ENCODE results near the gene BNIP5. TPM values are rescaled to one million over a fixed set of nuclear protein-coding genes. Genes with fewer than 3 reads are reported as not detected.

The BNIP5 gene
- total and polyA plus RNA-seq, 2 of the 13 experiments (the other 11 are each of a cell fraction or from before 2014, with no cell fraction given) = not detected

DNA sequence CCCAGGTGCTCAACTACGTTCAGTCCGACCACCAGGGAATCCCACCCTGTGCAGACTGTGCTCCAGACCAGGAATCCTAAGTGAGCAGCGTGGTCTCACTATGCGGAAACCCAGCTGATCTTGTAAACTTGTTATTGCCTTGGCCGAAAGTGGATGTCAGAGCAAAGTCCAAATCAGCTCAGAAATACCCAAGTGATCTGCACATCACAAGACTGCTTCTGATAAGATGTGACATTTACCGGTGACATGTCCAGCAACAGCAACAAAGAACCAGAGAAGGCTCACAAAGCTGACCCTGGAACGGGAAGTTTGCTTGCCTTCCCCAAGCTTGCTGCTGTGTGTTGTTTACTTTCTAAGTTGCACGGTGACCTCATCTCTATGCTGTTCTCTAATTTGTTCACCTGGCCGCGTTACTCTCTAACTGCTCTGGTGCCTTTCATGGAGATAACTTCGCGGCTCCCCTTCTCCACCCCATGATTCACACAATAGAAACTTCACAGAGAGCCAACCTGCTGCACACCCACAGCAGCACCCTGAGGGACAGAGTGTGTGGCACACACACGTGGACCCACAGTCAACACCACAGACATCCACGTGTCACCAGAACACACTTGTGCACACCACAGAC is 1.7 kb downstream of the BNIP5 start (continued):
- TF ChIP-seq ZNF383 (CRISPR knock-in tag; IDR thresholded peaks at IDR 0.05; ENCODE audit: borderline replicate concordance) = no peak
- no peak for TF ChIP-seq ZNF432 (CRISPR knock-in tag; IDR thresholded peaks at IDR 0.05; ENCODE audit: borderline replicate concordance)
- TF ChIP-seq, protein P1, sequence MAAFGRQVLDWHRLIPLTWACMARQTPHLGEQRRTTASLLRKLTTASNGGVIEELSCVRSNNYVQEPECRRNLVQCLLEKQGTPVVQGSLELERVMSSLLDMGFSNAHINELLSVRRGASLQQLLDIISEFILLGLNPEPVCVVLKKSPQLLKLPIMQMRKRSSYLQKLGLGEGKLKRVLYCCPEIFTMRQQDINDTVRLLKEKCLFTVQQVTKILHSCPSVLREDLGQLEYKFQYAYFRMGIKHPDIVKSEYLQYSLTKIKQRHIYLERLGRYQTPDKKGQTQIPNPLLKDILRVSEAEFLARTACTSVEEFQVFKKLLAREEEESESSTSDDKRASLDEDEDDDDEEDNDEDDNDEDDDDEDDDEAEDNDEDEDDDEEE (CRISPR knock-in tag; IDR thresholded peaks at IDR 0.05) = no peak
- peak; percentile 30; the same call in 1 of the 2 replicates for TF ChIP-seq ZNF142 (CRISPR knock-in tag; IDR thresholded peaks at IDR 0.05)
- TF ChIP-seq, protein P2, sequence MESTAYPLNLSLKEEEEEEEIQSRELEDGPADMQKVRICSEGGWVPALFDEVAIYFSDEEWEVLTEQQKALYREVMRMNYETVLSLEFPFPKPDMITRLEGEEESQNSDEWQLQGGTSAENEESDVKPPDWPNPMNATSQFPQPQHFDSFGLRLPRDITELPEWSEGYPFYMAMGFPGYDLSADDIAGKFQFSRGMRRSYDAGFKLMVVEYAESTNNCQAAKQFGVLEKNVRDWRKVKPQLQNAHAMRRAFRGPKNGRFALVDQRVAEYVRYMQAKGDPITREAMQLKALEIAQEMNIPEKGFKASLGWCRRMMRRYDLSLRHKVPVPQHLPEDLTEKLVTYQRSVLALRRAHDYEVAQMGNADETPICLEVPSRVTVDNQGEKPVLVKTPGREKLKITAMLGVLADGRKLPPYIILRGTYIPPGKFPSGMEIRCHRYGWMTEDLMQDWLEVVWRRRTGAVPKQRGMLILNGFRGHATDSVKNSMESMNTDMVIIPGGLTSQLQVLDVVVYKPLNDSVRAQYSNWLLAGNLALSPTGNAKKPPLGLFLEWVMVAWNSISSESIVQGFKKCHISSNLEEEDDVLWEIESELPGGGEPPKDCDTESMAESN (CRISPR knock-in tag; conservative IDR thresholded peaks at IDR 0.05) = no peak
- no peak for TF ChIP-seq POLR2AphosphoS5 (IDR thresholded peaks at IDR 0.05; ENCODE audit: low read depth, low read length)
- TF ChIP-seq ZNF460 (CRISPR knock-in tag; IDR thresholded peaks at IDR 0.05; ENCODE audit: borderline replicate concordance) = no peak
- TF ChIP-seq, protein P3, sequence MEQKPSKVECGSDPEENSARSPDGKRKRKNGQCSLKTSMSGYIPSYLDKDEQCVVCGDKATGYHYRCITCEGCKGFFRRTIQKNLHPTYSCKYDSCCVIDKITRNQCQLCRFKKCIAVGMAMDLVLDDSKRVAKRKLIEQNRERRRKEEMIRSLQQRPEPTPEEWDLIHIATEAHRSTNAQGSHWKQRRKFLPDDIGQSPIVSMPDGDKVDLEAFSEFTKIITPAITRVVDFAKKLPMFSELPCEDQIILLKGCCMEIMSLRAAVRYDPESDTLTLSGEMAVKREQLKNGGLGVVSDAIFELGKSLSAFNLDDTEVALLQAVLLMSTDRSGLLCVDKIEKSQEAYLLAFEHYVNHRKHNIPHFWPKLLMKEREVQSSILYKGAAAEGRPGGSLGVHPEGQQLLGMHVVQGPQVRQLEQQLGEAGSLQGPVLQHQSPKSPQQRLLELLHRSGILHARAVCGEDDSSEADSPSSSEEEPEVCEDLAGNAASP (CRISPR knock-in tag; IDR thresholded peaks at IDR 0.05; ENCODE audit: borderline replicate concordance) = peak; percentile 39; the same call in 1 of the 2 replicates
- TF ChIP-seq ZNF788 (CRISPR knock-in tag; IDR thresholded peaks at IDR 0.05; ENCODE audit: borderline replicate concordance) = no peak; the same call in 1 of the 2 replicates
- no peak for TF ChIP-seq RXRB (CRISPR knock-in tag; IDR thresholded peaks at IDR 0.05; ENCODE audit: borderline replicate concordance)
- 0 out of 2 replicates have a peak, but pooled peaks have one; percentile 34 for TF ChIP-seq KAT8 (CRISPR knock-in tag; IDR thresholded peaks at IDR 0.05)
- TF ChIP-seq ZNF138 (CRISPR knock-in tag; IDR thresholded peaks at IDR 0.05; ENCODE audit: low read depth) = no peak
- TF ChIP-seq SP140L (CRISPR knock-in tag; IDR thresholded peaks at IDR 0.05; ENCODE audit: borderline replicate concordance) = no peak
- TF ChIP-seq XRCC5 (optimal IDR thresholded peaks at IDR 0.05; ENCODE audit: low read length) = peak; percentile 22
- TF ChIP-seq ZBTB43 (CRISPR knock-in tag; conservative IDR thresholded peaks at IDR 0.05) = peak; percentile 75; the same call in 1 of the 2 replicates
- no peak for TF ChIP-seq PREB (CRISPR knock-in tag; IDR thresholded peaks at IDR 0.05)

Measured in HepG2 (cell line).